GM19023 (cell line): ENCODE measurements around the gene FMNL2.

Experiments
- ATAC-seq: cut with Tn5 transposase; IDR thresholded peaks from one replicate; pipeline ENCODE4 v1.9.1; 2021; ENCODE audit warnings: mild to moderate bottlenecking, moderate library complexity; ENCODE audit not compliant: unreplicated experiment

The FMNL2 gene

GRCh38 chr2:152683400-152683799, 348.4 kb downstream of the FMNL2 start:
- ATAC-seq = no peak

GRCh38 chr2:152686321-152686720, 351.3 kb downstream of the FMNL2 start:
- no peak for ATAC-seq

- peak; percentile 94 for ATAC-seq
Observed at GRCh38 chr2:152693033-152693432, 358.1 kb downstream of the FMNL2 start.

- peak; percentile 44 for ATAC-seq
Observed at GRCh38 chr2:152694161-152694661, 359.2 kb downstream of the FMNL2 start.

- no peak for ATAC-seq
Observed at GRCh38 chr2:152695763-152696162, 360.8 kb downstream of the FMNL2 start.

GRCh38 chr2:152696476-152696875, 361.5 kb downstream of the FMNL2 start:
- ATAC-seq = no peak
